NCI-H2227 (cell line): Measurements from ENCODE around the gene PEX19.
A peak's percentile ranks its signal among the peaks of the same experiment; 100 is the strongest.

ENCODE experiments used
- DNase-seq: peaks from one replicate; lab custom pipeline; 2025; ENCODE audit not compliant: unreplicated experiment; lab: John Stamatoyannopoulos, UW

Gene PEX19

GRCh38 chr1:160282807-160283206, 2.1 kb downstream of the PEX19 start:
- DNase-seq, result no peak

GRCh38 chr1:160277987-160278386, 6.9 kb downstream of the PEX19 start:
- no peak for DNase-seq

GRCh38 chr1:160277330-160277729, 7.6 kb downstream of the PEX19 start:
- no peak for DNase-seq

- DNase-seq, result no peak
These were observed 13.9 kb downstream of the PEX19 start for GRCh38 chr1:160271025-160271424.

- no peak for DNase-seq
These were observed 17.5 kb downstream of the PEX19 start for GRCh38 chr1:160267284-160267991.

- DNase-seq, result no peak
These were observed 20.1 kb downstream of the PEX19 start for GRCh38 chr1:160264795-160265307.

GRCh38 chr1:160261893-160262794, 22.8 kb downstream of the PEX19 start, which contains the start of gene DCAF8:
DCAF8 (minus strand) TSS chr1:160262549; CDS start chr1:160244008, 18,541 bp downstream.
- DNase-seq, result peak; percentile 99

- peak; percentile 48 for DNase-seq
These were observed 23.4 kb downstream of the PEX19 start for GRCh38 chr1:160261556-160261892.

- no peak for DNase-seq
These were observed 24.2 kb downstream of the PEX19 start for GRCh38 chr1:160260406-160261382.

GRCh38 chr1:160258177-160258798, 26.6 kb downstream of the PEX19 start:
- no peak for DNase-seq

- DNase-seq, result no peak
These were observed 27.4 kb downstream of the PEX19 start for GRCh38 chr1:160257411-160258015.

GRCh38 chr1:160256396-160257046, 28.4 kb downstream of the PEX19 start:
- no peak for DNase-seq

GRCh38 chr1:160255781-160256300, 29.1 kb downstream of the PEX19 start:
- no peak for DNase-seq

GRCh38 chr1:160251687-160252526, 33.0 kb downstream of the PEX19 start:
- peak; percentile 87 for DNase-seq

- DNase-seq, result no peak
These were observed 33.9 kb downstream of the PEX19 start for GRCh38 chr1:160251011-160251410.

- no peak for DNase-seq
These were observed 37.9 kb downstream of the PEX19 start for GRCh38 chr1:160247053-160247452.

GRCh38 chr1:160245434-160245833, 39.5 kb downstream of the PEX19 start:
- no peak for DNase-seq

GRCh38 chr1:160244209-160244608, 40.7 kb downstream of the PEX19 start:
- DNase-seq, result peak; percentile 10
